GM12891 (cell line): ENCODE measurements around the gene NF1.

Experiments
- DNase-seq: peaks from one replicate; pipeline ENCODE4 v3.0.0; 2011; ENCODE audit warnings: low spot score; ENCODE audit not compliant: insufficient read length
- FAIRE-seq: peaks from 2 replicates; lab custom pipeline; 2011; peaks lifted over from hg19 to GRCh38; lab: Jason Lieb, UNC
- PAX5 ChIP-seq: IDR thresholded peaks from 2 replicates; pipeline ENCODE4 v1.6.1; 2011; ENCODE audit warnings: low read length, moderate library complexity, mild to moderate bottlenecking; ENCODE audit not compliant: insufficient read depth, severe bottlenecking
- POLR2A ChIP-seq: IDR thresholded peaks from 2 replicates; pipeline ENCODE4 v1.6.1; 2011; ENCODE audit warnings: low read depth, low read length, control low read depth
- POLR2AphosphoS5 ChIP-seq: IDR thresholded peaks from 2 replicates; pipeline ENCODE4 v1.6.1; 2011; ENCODE audit warnings: low read depth, low read length, control low read depth
- POU2F2 ChIP-seq: IDR thresholded peaks from 2 replicates; pipeline ENCODE4 v1.6.1; 2011; ENCODE audit warnings: low read depth, mild to moderate bottlenecking, control low read depth, low read length, moderate library complexity
- SPI1 ChIP-seq: IDR thresholded peaks from 2 replicates; pipeline ENCODE4 v1.6.1; 2011; ENCODE audit warnings: low read depth, low read length, control low read depth
- TAF1 ChIP-seq: IDR thresholded peaks from 2 replicates; pipeline ENCODE4 v1.6.1; 2011; ENCODE audit warnings: low read depth, low read length, control low read depth

Gene NF1

DNA sequence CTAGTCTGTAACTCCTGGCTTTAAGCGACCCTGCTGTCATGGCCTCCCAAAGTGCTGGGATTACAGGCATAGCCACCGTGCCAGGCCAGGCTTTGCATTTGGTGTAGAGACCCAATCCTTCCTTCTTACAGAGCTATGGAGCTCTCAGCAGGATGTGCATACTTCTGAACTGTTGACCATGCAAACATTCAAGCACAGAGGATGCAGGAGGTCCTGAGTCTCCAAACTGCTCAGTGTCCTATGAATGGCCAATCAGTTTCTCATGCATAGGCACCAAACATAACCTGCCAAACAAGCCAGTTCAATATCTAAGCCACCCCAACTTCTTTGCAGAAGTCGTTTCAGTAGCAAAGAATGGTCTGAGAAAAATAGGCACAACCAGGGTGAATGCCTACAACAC lies 40.0 kb upstream of the NF1 start:
- DNase-seq: no peak
- no peak for FAIRE-seq
- TF ChIP-seq PAX5 (no peak), POU2F2 (no peak), TAF1 (no peak), SPI1 (no peak), POLR2A (no peak), POLR2AphosphoS5 (no peak)

GRCh38 chr17:31058976-31059375 lies 35.8 kb upstream of the NF1 start:
- DNase-seq (no peak), FAIRE-seq (no peak)
- no peak for TF ChIP-seq TAF1
- TF ChIP-seq SPI1: peak; percentile 59

- TF ChIP-seq TAF1 (no peak), POLR2AphosphoS5 (no peak), SPI1 (no peak), POU2F2 (no peak), POLR2A (no peak), PAX5 (no peak)
- FAIRE-seq (peak; percentile 79), DNase-seq (peak; percentile 10)
These were observed 33.8 kb upstream of the NF1 start for GRCh38 chr17:31060791-31061550.

GRCh38 chr17:31061678-31062077 lies 33.1 kb upstream of the NF1 start:
- no peak for DNase-seq
- FAIRE-seq: peak; percentile 86
- TF ChIP-seq POU2F2: no peak
- TF ChIP-seq TAF1: no peak
- TF ChIP-seq PAX5: no peak
- TF ChIP-seq SPI1: no peak
- no peak for TF ChIP-seq POLR2A
- TF ChIP-seq POLR2AphosphoS5: no peak

DNA sequence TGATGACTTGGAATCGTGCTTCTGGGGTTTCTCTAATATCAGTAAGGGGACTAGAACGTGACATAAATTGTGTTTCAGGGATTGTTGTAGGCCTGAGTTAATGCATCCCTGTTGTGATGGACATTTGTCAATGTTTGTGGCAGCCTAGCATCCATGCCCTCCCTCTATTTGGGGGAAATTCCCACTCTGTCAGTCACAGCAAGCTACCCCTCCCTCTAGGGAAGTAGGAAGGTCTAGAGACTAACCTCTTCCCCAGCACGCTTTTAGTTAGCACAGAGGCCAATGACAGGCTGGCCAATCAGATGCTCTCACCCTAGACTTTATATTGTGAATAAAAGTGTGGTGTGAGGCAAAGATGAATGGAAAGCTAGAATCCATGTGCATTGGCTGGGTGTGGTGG lies 32.4 kb upstream of the NF1 start:
- TF ChIP-seq POLR2AphosphoS5 (no peak), PAX5 (no peak), POU2F2 (no peak), SPI1 (no peak), TAF1 (no peak), POLR2A (no peak)
- FAIRE-seq (peak; percentile 64), DNase-seq (no peak)

DNA sequence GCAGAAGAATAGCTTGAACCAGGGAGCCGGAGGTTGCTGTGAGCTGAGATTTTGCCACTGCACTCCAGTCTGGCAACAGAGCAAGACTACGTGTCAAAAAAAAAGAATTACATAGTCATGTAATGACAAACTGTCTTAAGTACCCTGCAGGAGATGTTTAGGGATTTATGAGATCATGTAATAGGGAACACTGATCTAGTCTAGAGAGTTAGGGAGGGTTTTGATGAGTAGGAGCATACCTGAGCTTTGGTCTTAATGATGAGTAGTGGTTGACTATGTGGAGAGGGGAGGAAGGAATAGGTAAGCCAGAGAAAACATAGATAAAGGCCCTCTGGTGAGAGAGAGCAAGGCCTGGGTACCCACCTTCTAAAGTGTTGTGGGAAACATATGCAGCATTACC lies 30.1 kb upstream of the NF1 start:
- no peak for TF ChIP-seq POU2F2
- DNase-seq (no peak), FAIRE-seq (no peak)

DNA sequence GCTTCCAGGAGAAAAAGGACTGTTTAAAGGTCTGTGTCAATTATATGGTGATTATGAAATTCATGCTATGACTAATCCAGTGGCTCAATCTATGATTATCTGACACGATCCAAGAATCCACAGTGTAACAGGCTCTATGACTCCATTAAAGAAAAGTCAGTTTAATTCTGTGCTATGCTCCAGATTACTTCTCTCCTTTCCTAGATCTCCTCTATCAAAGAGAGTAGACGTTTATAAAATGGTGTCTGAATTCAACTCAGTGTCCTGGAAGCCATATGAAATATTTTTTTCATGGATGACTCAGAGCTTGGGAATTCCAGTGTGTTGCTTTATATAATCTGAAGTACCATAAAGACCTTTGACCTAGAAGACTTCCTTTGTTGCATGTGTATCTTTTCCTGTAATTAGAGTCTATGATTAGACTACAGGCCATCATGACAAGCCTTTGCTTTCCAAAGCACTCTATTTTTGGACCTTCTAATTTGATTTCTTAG lies 27.0 kb upstream of the NF1 start:
- no peak for FAIRE-seq
- DNase-seq: no peak

DNA sequence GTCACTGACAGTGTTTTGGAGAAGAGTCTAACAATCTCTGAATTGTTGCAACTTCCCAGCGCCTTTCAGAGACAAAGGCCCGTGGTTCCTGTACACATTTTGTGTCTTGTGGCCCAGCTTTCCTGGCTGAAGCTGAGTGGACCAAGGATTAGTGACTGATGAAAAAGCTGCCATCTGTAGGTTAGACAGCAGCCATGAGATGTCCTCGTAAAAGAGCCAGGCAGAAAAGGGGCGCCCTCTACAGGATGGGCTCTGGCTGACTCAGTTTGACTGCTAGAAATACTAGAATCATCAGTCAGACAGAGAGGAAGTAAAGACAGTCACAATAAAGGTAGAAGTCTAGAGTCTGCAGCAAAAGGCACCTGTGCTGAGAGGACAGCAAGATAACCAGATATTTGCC lies 26.5 kb upstream of the NF1 start:
- TF ChIP-seq POLR2AphosphoS5 (no peak), TAF1 (no peak), SPI1 (peak; percentile 37; the same call in 1 of the 2 replicates), POLR2A (no peak), PAX5 (no peak), POU2F2 (no peak)
- DNase-seq: no peak
- FAIRE-seq: peak; percentile 79

More for the DNA sequence above, 27.0 kb upstream of the NF1 start:
- TF ChIP-seq POU2F2: no peak
- no peak for TF ChIP-seq POLR2AphosphoS5
- TF ChIP-seq SPI1: no peak
- TF ChIP-seq POLR2A: no peak
- TF ChIP-seq TAF1: no peak
- TF ChIP-seq PAX5: no peak

- FAIRE-seq (no peak), DNase-seq (no peak)
- TF ChIP-seq TAF1 (no peak), POLR2AphosphoS5 (no peak), PAX5 (no peak), POU2F2 (no peak), POLR2A (no peak), SPI1 (no peak)
These were observed 22.6 kb upstream of the NF1 start for GRCh38 chr17:31072186-31072585.

- FAIRE-seq (no peak), DNase-seq (no peak)
- TF ChIP-seq POLR2AphosphoS5 (no peak), SPI1 (no peak), TAF1 (no peak), PAX5 (no peak), POLR2A (no peak), POU2F2 (no peak)
These were observed 21.4 kb upstream of the NF1 start for GRCh38 chr17:31073411-31073810.
